Suprapubic skin (tissue), 4 donors: ENCODE data around the gene ENOX2. TPM values are rescaled to one million over a fixed set of nuclear protein-coding genes. Genes with fewer than 3 reads are reported as not detected.

Source experiments
- DNase-seq, 2 donors: peaks; one replicate each; pipeline ENCODE4 v3.0.0-alpha.2; 2019; ENCODE audit warnings: low spot score in 2 of 2
- H3K27ac ChIP-seq: fragments of 200-600 bp; sonication (generic); one replicate; pipeline ENCODE4 v1.5.1; 2019
- H3K27me3 ChIP-seq: fragments of 200-600 bp; sonication (generic); one replicate; pipeline ENCODE4 v1.5.1; 2019
- H3K36me3 ChIP-seq: fragments of 200-600 bp; sonication (generic); one replicate; pipeline ENCODE4 v1.5.1; 2019
- H3K4me1 ChIP-seq: fragments of 200-600 bp; sonication (generic); one replicate; pipeline ENCODE4 v1.5.1; 2019
- H3K4me3 ChIP-seq: fragments of 200-600 bp; sonication (generic); one replicate; pipeline ENCODE4 v1.5.1; 2019; ENCODE audit warnings: mild to moderate bottlenecking
- H3K9me3 ChIP-seq: fragments of 200-600 bp; sonication (generic); one replicate; pipeline ENCODE4 v1.5.1; 2019
- CTCF ChIP-seq, 2 donors: fragments of 200-600 bp in 1 of 2; fragments of 450-650 bp in 1 of 2; sonication (generic) in 1 of 2; IDR thresholded peaks; one replicate each; pipeline ENCODE4 v1.5.1; 2016 to 2019; ENCODE audit warnings: antibody characterized with exemption in 2 of 2, mild to moderate bottlenecking in 1 of 2, moderate library complexity in 1 of 2
- EP300 ChIP-seq: sonication (generic); formaldehyde crosslinking; IDR thresholded peaks from one replicate; pipeline ENCODE4 v1.6.1; 2017; ENCODE audit warnings: antibody characterized with exemption
- POLR2A ChIP-seq, 2 donors: fragments of 450-650 bp; IDR thresholded peaks; one replicate each; pipeline ENCODE4 v1.6.1; 2017; ENCODE audit warnings: antibody characterized with exemption in 2 of 2, mild to moderate bottlenecking in 2 of 2, moderate library complexity in 2 of 2
- POLR2AphosphoS5 ChIP-seq, 3 donors: sonication (generic); formaldehyde crosslinking; IDR thresholded peaks; one replicate each; pipeline ENCODE4 v1.6.1; 2017; ENCODE audit warnings: antibody characterized with exemption in 3 of 3
- WGBS: methylation state at CpG from one replicate; pipeline ENCODE4 v1.1.5; 2018; 5-methylcytosine and 5-hydroxymethylcytosine counted together
- total RNA-seq, 4 donors: library from RNA; depleted of rRNA; stranded (reverse); fragments of >200 nt; gene quantifications; one replicate each; pipeline ENCODE4 v1.1.0, GENCODE V29; 2016

The ENOX2 gene
- total RNA-seq, 4 donors from 2014 or later, result 9.6 to 11.1 (median 10.7) TPM

GRCh38 chrX:130895299-130895698, 7.7 kb downstream of the ENOX2 start:
- Histone ChIP-seq H3K27ac (no peak overlapping the region), H3K27me3 (no peaks in the 10 kb centered on the region), H3K4me1 (no peaks in the 10 kb centered on the region), H3K36me3 (no peaks in the 10 kb centered on the region), H3K9me3 (no peaks in the 10 kb centered on the region), H3K4me3 (no peak overlapping the region)
- TF ChIP-seq POLR2A (IDR thresholded peaks at IDR 0.05) (no peak), POLR2AphosphoS5 (IDR thresholded peaks at IDR 0.05) (no peak), CTCF (IDR thresholded peaks at IDR 0.05) (no peak), EP300 (no peak)
- WGBS, result 57% methylated on average over 2 of the region's 2 CpGs
- no peak for DNase-seq

- TF ChIP-seq EP300, result no peak
- Histone ChIP-seq H3K4me1 (no peaks in the 10 kb centered on the region), H3K9me3 (no peaks in the 10 kb centered on the region), H3K4me3 (no peak overlapping the region), H3K27ac (no peak overlapping the region), H3K36me3 (no peaks in the 10 kb centered on the region), H3K27me3 (no peaks in the 10 kb centered on the region)
- no peak for DNase-seq
- WGBS, result 59% methylated on average over 4 of the region's 4 CpGs
These were observed 9.5 kb downstream of the ENOX2 start for GRCh38 chrX:130893356-130894085.

- Histone ChIP-seq H3K4me3 (no peak overlapping the region), H3K27ac (no peak overlapping the region), H3K4me1 (no peaks in the 10 kb centered on the region), H3K9me3 (no peaks in the 10 kb centered on the region), H3K36me3 (no peaks in the 10 kb centered on the region), H3K27me3 (no peaks in the 10 kb centered on the region)
- DNase-seq, result no peak
- TF ChIP-seq POLR2AphosphoS5 (IDR thresholded peaks at IDR 0.05) (no peak), EP300 (no peak), CTCF (IDR thresholded peaks at IDR 0.05) (no peak), POLR2A (IDR thresholded peaks at IDR 0.05) (no peak)
- WGBS, result 70% methylated on average over 6 of the region's 6 CpGs
These were observed 15.6 kb downstream of the ENOX2 start for GRCh38 chrX:130887376-130887775.

- WGBS, result 70% methylated on average over 5 of the region's 5 CpGs
- Histone ChIP-seq H3K4me1 (no peaks in the 10 kb centered on the region), H3K9me3 (no peaks in the 10 kb centered on the region), H3K36me3 (no peaks in the 10 kb centered on the region), H3K4me3 (no peak overlapping the region), H3K27ac (no peak overlapping the region), H3K27me3 (no peaks in the 10 kb centered on the region)
- no peak for TF ChIP-seq POLR2A (IDR thresholded peaks at IDR 0.05)
- no peak for DNase-seq
These were observed 17.0 kb downstream of the ENOX2 start for GRCh38 chrX:130885996-130886395.

GRCh38 chrX:130885508-130885907, 17.5 kb downstream of the ENOX2 start:
- H3K27ac ChIP-seq, result no peak overlapping the region
- no peaks in the 10 kb centered on the region for H3K36me3 ChIP-seq
- no peaks in the 10 kb centered on the region for H3K9me3 ChIP-seq
- H3K4me1 ChIP-seq, result no peaks in the 10 kb centered on the region
- WGBS, result 62% methylated on average over 2 of the region's 2 CpGs
- no peaks in the 10 kb centered on the region for H3K27me3 ChIP-seq
- TF ChIP-seq CTCF (IDR thresholded peaks at IDR 0.05) (no peak), EP300 (no peak), POLR2A (IDR thresholded peaks at IDR 0.05) (no peak), POLR2AphosphoS5 (IDR thresholded peaks at IDR 0.05) (no peak)
- DNase-seq, result no peak
- H3K4me3 ChIP-seq, result no peak overlapping the region

- Histone ChIP-seq H3K36me3 (no peaks in the 10 kb centered on the region), H3K9me3 (no peaks in the 10 kb centered on the region), H3K27me3 (no peaks in the 10 kb centered on the region), H3K4me3 (no peak overlapping the region), H3K27ac (no peak overlapping the region), H3K4me1 (no peaks in the 10 kb centered on the region)
- DNase-seq, result no peak
- TF ChIP-seq EP300, result no peak
- TF ChIP-seq POLR2AphosphoS5 (IDR thresholded peaks at IDR 0.05), result no peak
- TF ChIP-seq POLR2A (IDR thresholded peaks at IDR 0.05), result no peak
These were observed 18.4 kb downstream of the ENOX2 start for GRCh38 chrX:130884627-130885026.

GRCh38 chrX:130879869-130880268, 23.1 kb downstream of the ENOX2 start:
- 70% methylated on average over 2 of the region's 2 CpGs for WGBS
- H3K4me1 ChIP-seq, result peaks cover 9% of the 10 kb centered on the region
- no peaks in the 10 kb centered on the region for H3K27me3 ChIP-seq
- no peak overlapping the region for H3K4me3 ChIP-seq
- TF ChIP-seq POLR2AphosphoS5 (IDR thresholded peaks at IDR 0.05) (no peak), CTCF (IDR thresholded peaks at IDR 0.05) (no peak), POLR2A (IDR thresholded peaks at IDR 0.05) (no peak), EP300 (no peak)
- no peaks in the 10 kb centered on the region for H3K9me3 ChIP-seq
- DNase-seq, result no peak
- H3K27ac ChIP-seq, result no peak overlapping the region
- no peaks in the 10 kb centered on the region for H3K36me3 ChIP-seq
